Right cardiac atrium (tissue), 5 donors: ENCODE data around the gene GNG11. TPM values are rescaled to one million over a fixed set of nuclear protein-coding genes. Genes with fewer than 3 reads are reported as not detected.

Experiments used
- ATAC-seq, 2 donors: fragments of 200-7000 bp; cut with Tn5 transposase; one replicate each; pipeline versions ENCODE4 v1.8.0 to v1.9.1; 2020; ENCODE audit warnings: moderate library complexity in 2 of 2, mild to moderate bottlenecking in 1 of 2
- DNase-seq, 3 donors: peaks; one replicate each; pipeline ENCODE4 v3.0.0-alpha.2; 2020
- H3K27ac ChIP-seq: one replicate; pipeline ENCODE4 v1.5.1; 2013; ENCODE audit warnings: mild to moderate bottlenecking, low read length, control low read depth, moderate library complexity
- H3K27me3 ChIP-seq: one replicate; pipeline ENCODE4 v1.6.1; 2013; ENCODE audit not compliant: control insufficient read depth, insufficient read depth
- H3K4me1 ChIP-seq: one replicate; pipeline ENCODE4 v1.6.1; 2013; ENCODE audit warnings: low read length; ENCODE audit not compliant: control insufficient read depth, insufficient read depth
- H3K4me3 ChIP-seq: one replicate; pipeline ENCODE4 v1.5.1; 2013; ENCODE audit warnings: low read length, control low read depth
- H3K9me3 ChIP-seq: one replicate; pipeline ENCODE4 v1.6.1; 2013; ENCODE audit warnings: low read length; ENCODE audit not compliant: control insufficient read depth
- WGBS: extraction: QIAGEN DNeasy Blood & Tissue Kit; methylation state at CpG from one replicate; pipeline ENCODE4 v1.1.7; 2013; 5-methylcytosine and 5-hydroxymethylcytosine counted together
- intact Hi-C, 4 donors: fragments of 100-400 bp; cut with DNase I; formaldehyde crosslinking; loops; one replicate each; pipeline versions ENCODE4 v1.11.0 to v1.14.0; 2022 to 2023
- polyA plus RNA-seq: library from polyadenylated mRNA; stranded (reverse); fragments of 200-250 nt; gene quantifications from one replicate; pipeline ENCODE4 v1.2.3, GENCODE V29; 2013
- total RNA-seq, 4 donors: library from RNA; stranded (reverse); fragmentation: NEBNext Ultra II Directional; extraction: Animal tissue kit (Norgen Biotek cat#: 25700); gene quantifications; one replicate each; pipeline ENCODE4 v1.2.1, GENCODE V29; 2021
- donor health status: healthy with polysubstance abuse.
- donor health status: DM: no; HTN: yes; CAD: no.
- donor health status: DM: no; HTN: no; CAD: no.
- donor health status: DM: no; HTN: yes; CAD: no; lungs with severe emphysema.
- donor health status: DM: yes; HTN: yes; CAD: no.

GNG11 gene
- total and polyA plus RNA-seq, 5 donors: 12.1 to 43.8 (median 16.3) TPM

- H3K27me3 ChIP-seq: no peaks in the 10 kb centered on the region
- H3K27ac ChIP-seq: no peak overlapping the region
- no peak overlapping the region for H3K4me3 ChIP-seq
- intact Hi-C loops: no loop called here
- ATAC-seq (no peak), DNase-seq (no peak)
- no peaks in the 10 kb centered on the region for H3K9me3 ChIP-seq
- peaks cover 2% of the 10 kb centered on the region for H3K4me1 ChIP-seq
- WGBS: 69% methylated on average over 3 of the region's 3 CpGs
These were observed 10.1 kb downstream of the GNG11 start for GRCh38 chr7:93931655-93932054.

GRCh38 chr7:93933156-93933555 lies 11.6 kb downstream of the GNG11 start:
- ATAC-seq (no peak), DNase-seq (no peak)
- WGBS: 89% methylated on average over 3 of the region's 3 CpGs
- Histone ChIP-seq H3K4me3 (no peak overlapping the region), H3K27me3 (no peaks in the 10 kb centered on the region), H3K9me3 (no peaks in the 10 kb centered on the region), H3K27ac (no peak overlapping the region), H3K4me1 (no peaks in the 10 kb centered on the region)
- intact Hi-C loops: no loop called here

GRCh38 chr7:93935102-93935501 lies 13.6 kb downstream of the GNG11 start:
- no peak for ATAC-seq

GRCh38 chr7:93937818-93938217 lies 16.3 kb downstream of the GNG11 start:
- Histone ChIP-seq H3K27ac (no peak overlapping the region), H3K4me3 (no peak overlapping the region), H3K27me3 (no peaks in the 10 kb centered on the region), H3K4me1 (no peaks in the 10 kb centered on the region), H3K9me3 (no peaks in the 10 kb centered on the region)
- intact Hi-C loops: no loop called here
- DNase-seq (no peak), ATAC-seq (no peak)
- WGBS: 93% methylated on average over 1 of the region's 1 CpG

More at GRCh38 chr7:93935102-93935501, 13.6 kb downstream of the GNG11 start:
- H3K4me1 ChIP-seq: no peaks in the 10 kb centered on the region
- no peak overlapping the region for H3K4me3 ChIP-seq
- no peaks in the 10 kb centered on the region for H3K9me3 ChIP-seq
- H3K27me3 ChIP-seq: no peaks in the 10 kb centered on the region
- H3K27ac ChIP-seq: no peak overlapping the region
- peak in 2 of 3 donors; percentile 18 to 64 for DNase-seq
- intact Hi-C loops: no loop called here
- 77% methylated on average over 2 of the region's 2 CpGs for WGBS

- H3K9me3 ChIP-seq: no peaks in the 10 kb centered on the region
- intact Hi-C loops: no loop called here
- no peak overlapping the region for H3K4me3 ChIP-seq
These were observed 16.8 kb downstream of the GNG11 start for GRCh38 chr7:93938293-93938692.

GRCh38 chr7:93941945-93942344 lies 20.4 kb downstream of the GNG11 start:
- H3K9me3 ChIP-seq: no peaks in the 10 kb centered on the region
- WGBS: 89% methylated on average over 2 of the region's 2 CpGs

More at GRCh38 chr7:93938293-93938692, 16.8 kb downstream of the GNG11 start:
- H3K27me3 ChIP-seq: no peaks in the 10 kb centered on the region
- no peaks in the 10 kb centered on the region for H3K4me1 ChIP-seq
- ATAC-seq (no peak), DNase-seq (no peak)
- no peak overlapping the region for H3K27ac ChIP-seq

GRCh38 chr7:93943816-93944540 lies 22.4 kb downstream of the GNG11 start:
- Histone ChIP-seq H3K9me3 (no peaks in the 10 kb centered on the region), H3K27me3 (no peaks in the 10 kb centered on the region), H3K4me1 (peaks cover 2% of the 10 kb centered on the region), H3K4me3 (no peak overlapping the region), H3K27ac (peak overlapping the region; percentile 42)
- intact Hi-C loops: no loop called here
- ATAC-seq: no peak
- no peak for DNase-seq
- WGBS: 63% methylated on average over 4 of the region's 4 CpGs

More at GRCh38 chr7:93941945-93942344, 20.4 kb downstream of the GNG11 start:
- Histone ChIP-seq H3K27me3 (no peaks in the 10 kb centered on the region), H3K4me3 (no peak overlapping the region), H3K27ac (no peak overlapping the region), H3K4me1 (peaks cover 2% of the 10 kb centered on the region)
- DNase-seq: no peak
- intact Hi-C loops: no loop called here
- ATAC-seq: no peak

- Histone ChIP-seq H3K9me3 (no peaks in the 10 kb centered on the region), H3K27ac (no peak overlapping the region), H3K27me3 (no peaks in the 10 kb centered on the region), H3K4me1 (peaks cover 2% of the 10 kb centered on the region), H3K4me3 (no peak overlapping the region)
- DNase-seq: no peak
- peak; percentile 57 to 69 for ATAC-seq
- intact Hi-C loops: no loop called here
- 12% methylated on average over 1 of the region's 1 CpG for WGBS
These were observed 23.1 kb downstream of the GNG11 start for GRCh38 chr7:93944673-93945072.

- ATAC-seq: no peak
- intact Hi-C loops: no loop called here
- Histone ChIP-seq H3K4me3 (no peak overlapping the region), H3K27ac (peak overlapping the region; percentile 82), H3K9me3 (no peaks in the 10 kb centered on the region), H3K4me1 (peaks cover 2% of the 10 kb centered on the region), H3K27me3 (no peaks in the 10 kb centered on the region)
- no peak for DNase-seq
- 34% methylated on average over 3 of the region's 3 CpGs for WGBS
These were observed 23.5 kb downstream of the GNG11 start for GRCh38 chr7:93945083-93945482.

GRCh38 chr7:93945756-93946535 lies 24.4 kb downstream of the GNG11 start:
- Histone ChIP-seq H3K9me3 (no peaks in the 10 kb centered on the region), H3K4me1 (peaks cover 2% of the 10 kb centered on the region), H3K27me3 (no peaks in the 10 kb centered on the region), H3K27ac (no peak overlapping the region), H3K4me3 (no peak overlapping the region)
- intact Hi-C loops: no loop called here
- DNase-seq (no peak), ATAC-seq (no peak)
- 27% methylated on average over 5 of the region's 5 CpGs for WGBS

- DNase-seq: no peak
These were observed 26.6 kb downstream of the GNG11 start for GRCh38 chr7:93948106-93948505.

More at GRCh38 chr7:93948106-93948505, 26.6 kb downstream of the GNG11 start:
- Histone ChIP-seq H3K27ac (no peak overlapping the region), H3K4me1 (peaks cover 2% of the 10 kb centered on the region), H3K27me3 (no peaks in the 10 kb centered on the region), H3K9me3 (no peaks in the 10 kb centered on the region), H3K4me3 (no peak overlapping the region)
- 77% methylated on average over 1 of the region's 1 CpG for WGBS
- no peak for ATAC-seq
- intact Hi-C loops: no loop called here
